Mesenchymal stem cell (in vitro differentiated cells and primary cell): ENCODE measurements around the gene FILIP1L.

Experiments used
- DNase-seq: peaks from one replicate; pipeline ENCODE4 v3.0.0-alpha.2; 2013
- H2AFZ ChIP-seq: one replicate; pipeline ENCODE4 v1.6.1; 2013; ENCODE audit warnings: low read depth, mild to moderate bottlenecking, control low read depth, inconsistent platforms, low read length, moderate library complexity
- H2AK5ac ChIP-seq: 2 replicates; pipeline ENCODE4 v1.6.1; 2013; ENCODE audit warnings: low read length, moderate library complexity, mild to moderate bottlenecking, inconsistent platforms; ENCODE audit not compliant: severe bottlenecking
- H2BK120ac ChIP-seq: one replicate; pipeline ENCODE4 v1.6.1; 2013; ENCODE audit warnings: low read depth, mild to moderate bottlenecking, inconsistent platforms, low read length, moderate library complexity
- H2BK12ac ChIP-seq, 2 experiments: one replicate each; pipeline ENCODE4 v1.6.1; 2013; ENCODE audit warnings: inconsistent platforms in 2 of 2, low read length in 2 of 2, mild to moderate bottlenecking in 2 of 2, moderate library complexity in 2 of 2, control low read depth in 1 of 2
- H2BK15ac ChIP-seq: one replicate; pipeline ENCODE4 v1.6.1; 2013; ENCODE audit warnings: mild to moderate bottlenecking, low read depth, inconsistent platforms; ENCODE audit not compliant: poor library complexity, severe bottlenecking
- H2BK5ac ChIP-seq: 2 replicates; pipeline ENCODE4 v1.6.1; 2013; ENCODE audit warnings: low read depth, mild to moderate bottlenecking, low read length, control low read depth, inconsistent platforms; ENCODE audit not compliant: poor library complexity, severe bottlenecking
- H3K14ac ChIP-seq, 2 experiments: one replicate each; pipeline ENCODE4 v1.6.1; 2013; ENCODE audit warnings: inconsistent platforms in 2 of 2, low read length in 2 of 2, control low read depth in 1 of 2, mild to moderate bottlenecking in 1 of 2, moderate library complexity in 1 of 2
- H3K18ac ChIP-seq, 2 experiments: one replicate each; pipeline ENCODE4 v1.6.1; 2013; ENCODE audit warnings: inconsistent platforms in 2 of 2, low read length in 2 of 2, control low read depth in 1 of 2, low read depth in 1 of 2, mild to moderate bottlenecking in 1 of 2
- H3K23ac ChIP-seq, 2 experiments: one replicate each; pipeline ENCODE4 v1.6.1; 2013; ENCODE audit warnings: inconsistent platforms in 2 of 2, low read length in 2 of 2, mild to moderate bottlenecking in 2 of 2, moderate library complexity in 2 of 2, control low read depth in 1 of 2
- H3K27ac ChIP-seq: 2 replicates; pipeline ENCODE4 v1.5.1; 2013; ENCODE audit warnings: mild to moderate bottlenecking, moderate library complexity, low read length, control low read depth, inconsistent platforms; ENCODE audit not compliant: poor library complexity, severe bottlenecking
- H3K27me3 ChIP-seq, 2 experiments: 2 replicates each; pipeline versions ENCODE4 v1.6.1 to v1.7.0; 2013; ENCODE audit warnings: low read length in 2 of 2, mild to moderate bottlenecking in 2 of 2, moderate library complexity in 2 of 2, control low read depth in 1 of 2, inconsistent platforms in 1 of 2; ENCODE audit not compliant: control insufficient read depth in 1 of 2, insufficient read depth in 1 of 2
- H3K36me3 ChIP-seq, 2 experiments: 2 replicates each; pipeline versions ENCODE4 v1.6.1 to v1.7.0; 2013; ENCODE audit warnings: low read length in 2 of 2, control low read depth in 1 of 2, inconsistent platforms in 1 of 2, low read depth in 1 of 2, mild to moderate bottlenecking in 1 of 2; ENCODE audit not compliant: insufficient read depth in 2 of 2, control insufficient read depth in 1 of 2
- H3K4ac ChIP-seq, 2 experiments: one replicate each; pipeline ENCODE4 v1.6.1; 2013; ENCODE audit warnings: inconsistent platforms in 2 of 2, low read length in 2 of 2, mild to moderate bottlenecking in 2 of 2, moderate library complexity in 2 of 2, control low read depth in 1 of 2, low read depth in 1 of 2
- H3K4me1 ChIP-seq: 2 replicates; pipeline ENCODE4 v1.6.1; 2013; ENCODE audit warnings: low read depth, low read length, control low read depth; ENCODE audit not compliant: control insufficient read depth, insufficient read depth
- H3K4me2 ChIP-seq: 2 replicates; pipeline ENCODE4 v1.6.1; 2013; ENCODE audit warnings: low read length, mild to moderate bottlenecking, inconsistent platforms; ENCODE audit not compliant: poor library complexity, severe bottlenecking
- H3K4me3 ChIP-seq, 2 experiments: 2 replicates each; pipeline versions ENCODE4 v1.5.1 to v1.7.0; 2013; ENCODE audit warnings: low read length in 2 of 2, mild to moderate bottlenecking in 2 of 2, control low read depth in 1 of 2, low read depth in 1 of 2; ENCODE audit not compliant: insufficient read depth in 1 of 2
- H3K79me1 ChIP-seq: replicated peaks from 2 replicates; pipeline ENCODE4 v1.6.1; 2013; ENCODE audit warnings: mild to moderate bottlenecking, control low read depth, low read length, inconsistent platforms; ENCODE audit not compliant: poor library complexity, severe bottlenecking
- H3K9ac ChIP-seq: 2 replicates; pipeline ENCODE4 v1.7.0; 2013; ENCODE audit warnings: mild to moderate bottlenecking, low read length, moderate library complexity
- H3K9me3 ChIP-seq: 2 replicates; pipeline ENCODE4 v1.7.0; 2013; ENCODE audit warnings: mild to moderate bottlenecking, low read length; ENCODE audit not compliant: control insufficient read depth
- H4K8ac ChIP-seq: one replicate; pipeline ENCODE4 v1.6.1; 2013; ENCODE audit warnings: inconsistent platforms, mild to moderate bottlenecking, low read length, moderate library complexity
- H4K91ac ChIP-seq: one replicate; pipeline ENCODE4 v1.6.1; 2013; ENCODE audit warnings: mild to moderate bottlenecking, low read length, inconsistent platforms
- WGBS: methylation state at CpG from one replicate; pipeline ENCODE4 v1.1.7; 2013; ENCODE audit warnings: mixed read lengths; 5-methylcytosine and 5-hydroxymethylcytosine counted together

FILIP1L gene

GRCh38 chr3:99909714-99910495, 204.4 kb downstream of the FILIP1L start:
- peak overlapping the region; percentile 55 for H3K9ac ChIP-seq
- no peak overlapping the region for H3K4me3 ChIP-seq
- no peak overlapping the region for H2BK15ac ChIP-seq
- peaks cover 4% of the 10 kb centered on the region for H3K79me1 ChIP-seq
- H3K4ac ChIP-seq, result no peak overlapping the region
- no peaks in the 10 kb centered on the region for H3K36me3 ChIP-seq
- H2BK12ac ChIP-seq, result no peak overlapping the region
- 8% methylated on average over 1 of the region's 3 CpGs for WGBS
- no peak overlapping the region for H2BK5ac ChIP-seq
- H2AFZ ChIP-seq, result no peak overlapping the region
- no peaks in the 10 kb centered on the region for H3K9me3 ChIP-seq
- no peak overlapping the region for H2AK5ac ChIP-seq
- no peak overlapping the region for H3K18ac ChIP-seq
- no peak overlapping the region for H3K14ac ChIP-seq
- no peaks in the 10 kb centered on the region for H3K27me3 ChIP-seq
- DNase-seq, result peak; percentile 71
- H3K4me2 ChIP-seq, result no peak overlapping the region
- no peak overlapping the region for H3K23ac ChIP-seq
- H3K27ac ChIP-seq, result peak overlapping the region; percentile 91
- no peak overlapping the region for H4K91ac ChIP-seq
- H4K8ac ChIP-seq, result no peak overlapping the region
- peaks cover 3% of the 10 kb centered on the region for H3K4me1 ChIP-seq
- H2BK120ac ChIP-seq, result no peak overlapping the region

- no peak for DNase-seq
- H2BK15ac ChIP-seq, result no peak overlapping the region
- H4K8ac ChIP-seq, result no peak overlapping the region
- H3K18ac ChIP-seq, result no peak overlapping the region
- no peaks in the 10 kb centered on the region for H3K36me3 ChIP-seq
- H3K23ac ChIP-seq, result no peak overlapping the region
- no peak overlapping the region for H4K91ac ChIP-seq
- no peak overlapping the region for H3K4me2 ChIP-seq
- WGBS, result 91% methylated on average over 1 of the region's 2 CpGs
- H3K79me1 ChIP-seq, result peaks cover 4% of the 10 kb centered on the region
- H3K9me3 ChIP-seq, result no peaks in the 10 kb centered on the region
- no peak overlapping the region for H3K14ac ChIP-seq
- H2AK5ac ChIP-seq, result peak overlapping the region; percentile 40
- no peak overlapping the region for H3K4ac ChIP-seq
- H2AFZ ChIP-seq, result no peak overlapping the region
- H3K27ac ChIP-seq, result peak overlapping the region; percentile 41
- H3K4me1 ChIP-seq, result peaks cover 3% of the 10 kb centered on the region
- no peak overlapping the region for H2BK5ac ChIP-seq
- H2BK120ac ChIP-seq, result no peak overlapping the region
- no peak overlapping the region for H2BK12ac ChIP-seq
- no peak overlapping the region for H3K9ac ChIP-seq
- H3K4me3 ChIP-seq, result no peak overlapping the region
- H3K27me3 ChIP-seq, result no peaks in the 10 kb centered on the region
Measured at GRCh38 chr3:99907959-99908544, 206.2 kb downstream of the FILIP1L start.

GRCh38 chr3:99903869-99904268, 210.4 kb downstream of the FILIP1L start:
- no peak overlapping the region for H3K4me3 ChIP-seq
- no peak overlapping the region for H4K8ac ChIP-seq
- no peaks in the 10 kb centered on the region for H3K27me3 ChIP-seq
- H3K14ac ChIP-seq, result no peak overlapping the region
- no peak overlapping the region for H3K9ac ChIP-seq
- no peak overlapping the region for H3K23ac ChIP-seq
- no peak overlapping the region for H2BK15ac ChIP-seq
- no peak overlapping the region for H3K27ac ChIP-seq
- H3K36me3 ChIP-seq, result no peaks in the 10 kb centered on the region
- H3K4me1 ChIP-seq, result peaks cover 2% of the 10 kb centered on the region
- no peak overlapping the region for H3K4me2 ChIP-seq
- H2BK120ac ChIP-seq, result no peak overlapping the region
- no peak overlapping the region for H3K18ac ChIP-seq
- DNase-seq, result peak; percentile 37
- H2AFZ ChIP-seq, result no peak overlapping the region
- H2AK5ac ChIP-seq, result no peak overlapping the region
- H2BK5ac ChIP-seq, result no peak overlapping the region
- no peaks in the 10 kb centered on the region for H3K9me3 ChIP-seq
- H4K91ac ChIP-seq, result no peak overlapping the region
- H3K79me1 ChIP-seq, result peaks cover 2% of the 10 kb centered on the region
- H2BK12ac ChIP-seq, result no peak overlapping the region
- no peak overlapping the region for H3K4ac ChIP-seq

GRCh38 chr3:99902091-99902490, 212.2 kb downstream of the FILIP1L start:
- peaks cover 2% of the 10 kb centered on the region for H3K4me1 ChIP-seq
- no peak overlapping the region for H3K23ac ChIP-seq
- no peak overlapping the region for H2BK120ac ChIP-seq
- no CpG with 5 or more reads among the region's 1 CpG for WGBS
- H2BK12ac ChIP-seq, result no peak overlapping the region
- H3K4me3 ChIP-seq, result no peak overlapping the region
- H3K9me3 ChIP-seq, result no peaks in the 10 kb centered on the region
- H3K4ac ChIP-seq, result no peak overlapping the region
- no peak overlapping the region for H3K14ac ChIP-seq
- H4K8ac ChIP-seq, result no peak overlapping the region
- peak overlapping the region; percentile 65 for H3K9ac ChIP-seq
- H3K79me1 ChIP-seq, result peaks cover 4% of the 10 kb centered on the region
- no peak overlapping the region for H3K4me2 ChIP-seq
- no peak overlapping the region for H3K18ac ChIP-seq
- no peak overlapping the region for H4K91ac ChIP-seq
- H3K36me3 ChIP-seq, result no peaks in the 10 kb centered on the region
- peak overlapping the region; percentile 35 for H3K27ac ChIP-seq
- H3K27me3 ChIP-seq, result no peaks in the 10 kb centered on the region
- no peak overlapping the region for H2BK15ac ChIP-seq
- H2AK5ac ChIP-seq, result no peak overlapping the region
- no peak overlapping the region for H2AFZ ChIP-seq
- H2BK5ac ChIP-seq, result no peak overlapping the region
- DNase-seq, result no peak
